ENCODE measurements around the gene IGF2BP3.

- no peak for TF ChIP-seq ESRRA (IDR thresholded peaks at IDR 0.05; ENCODE audit: low read length)
- TF ChIP-seq CTCF (IDR thresholded peaks at IDR 0.05 in 2 of 3, conservative IDR thresholded peaks at IDR 0.05 in 1 of 3; ENCODE audit: control insufficient read depth in 2 of 3, extremely low read depth in 1 of 3, insufficient read depth in 1 of 3, low read depth in 3 of 3, low read length in 3 of 3), result no peak
- TF ChIP-seq NRF1 (conservative IDR thresholded peaks at IDR 0.05; ENCODE audit: low read depth, low read length), result no peak
- no peak for TF ChIP-seq USF2 (IDR thresholded peaks at IDR 0.05; ENCODE audit: borderline replicate concordance, low read depth, low read length)
- TF ChIP-seq PRDM15 (CRISPR knock-in tag; IDR thresholded peaks at IDR 0.05), result no peak
- TF ChIP-seq USF1 (IDR thresholded peaks at IDR 0.05; ENCODE audit: borderline replicate concordance, extremely low read length, insufficient read depth, low read depth, low read length), result no peak
- no peak for TF ChIP-seq REST (IDR thresholded peaks at IDR 0.05; ENCODE audit: low read depth, low read length)
- TF ChIP-seq TARDBP (IDR thresholded peaks at IDR 0.05; ENCODE audit: borderline replicate concordance), result no peak
- TF ChIP-seq ASH2L (IDR thresholded peaks at IDR 0.05; ENCODE audit: borderline replicate concordance, low read depth), result no peak
- no peak for TF ChIP-seq CBX5 (IDR thresholded peaks at IDR 0.05; ENCODE audit: low read depth)
- no peak for TF ChIP-seq SRF (IDR thresholded peaks at IDR 0.05; ENCODE audit: low read depth in 2 of 2, low read length in 2 of 2)
Measured at GRCh38 chr7:23430893-23431259, 39.4 kb downstream of the IGF2BP3 start.

Data from GM12878 (cell line).